HepG2 (cell line): ENCODE data around the gene LY6G5B. TPM values are rescaled to one million over a fixed set of nuclear protein-coding genes. Genes with fewer than 3 reads are reported as not detected.

Experiments
- BCLAF1 ChIP-seq: fragments of 450-650 bp; IDR thresholded peaks from 2 replicates; pipeline ENCODE4 v1.6.1; 2017; ENCODE audit warnings: mild to moderate bottlenecking
- MLXIP ChIP-seq: sonication (generic); formaldehyde crosslinking; IDR thresholded peaks from 2 replicates; pipeline ENCODE4 v1.9.0; 2021; ENCODE audit warnings: missing genetic modification reagents, borderline replicate concordance
- TBX3 ChIP-seq: fragments of 450-650 bp; IDR thresholded peaks from 2 replicates; pipeline ENCODE4 v1.6.1; 2017; ENCODE audit warnings: antibody characterized with exemption, mild to moderate bottlenecking, inconsistent platforms, borderline replicate concordance
- ZNF207 ChIP-seq: fragments of 450-650 bp; IDR thresholded peaks from 2 replicates; pipeline ENCODE4 v1.6.1; 2016; ENCODE audit warnings: antibody characterized with exemption, borderline replicate concordance
- ZNF280B ChIP-seq: sonication (generic); formaldehyde crosslinking; IDR thresholded peaks from 2 replicates; pipeline ENCODE4 v1.5.0; 2020; ENCODE audit warnings: missing genetic modification reagents, mild to moderate bottlenecking, borderline replicate concordance
- polyA plus RNA-seq, 8 experiments: library from polyadenylated mRNA; depleted of rRNA in 3 of 8; stranded (reverse) in 7 of 8; unstranded in 1 of 8; fragments of >200 nt; fragmentation: Illumina TruSeq in 4 of 8; extraction: Trizol in 4 of 8; gene quantifications; 2 replicates each; pipeline versions ENCODE4 v1.2.1 to v1.2.3, GENCODE V29; 2011 to 2016; ENCODE audit warnings: low read depth in 4 of 8, missing spikeins in 1 of 8, mixed read lengths in 1 of 8; ENCODE audit not compliant: insufficient read depth in 1 of 8
- total RNA-seq, 5 experiments: library from RNA; depleted of rRNA; stranded (reverse); fragments of >200 nt; fragmentation: Illumina TruSeq; extraction: Trizol; gene quantifications; 2 replicates each; pipeline ENCODE4 v1.2.3, GENCODE V29; 2016; ENCODE audit warnings: low read depth in 1 of 5

Gene LY6G5B
- total and polyA plus RNA-seq, 2 of the 13 experiments (the other 11 are each of a cell fraction or from before 2014, with no cell fraction given), result 7.8 to 15.7 TPM

- TF ChIP-seq ZNF207 (no peak), BCLAF1 (no peak), ZNF280B (0 out of 2 replicates have a peak, but pooled peaks have one; percentile 37), MLXIP (CRISPR knock-in tag) (peak; percentile 62; the same call in 1 of the 2 replicates), TBX3 (0 out of 2 replicates have a peak, but pooled peaks have one; percentile 36)
These were observed 14.2 kb upstream of the LY6G5B start, which contains the start of gene APOM (continued) for GRCh38 chr6:31655349-31656237.
